Glomerular endothelial cell (primary cell): Measurements from ENCODE around the gene PHRF1. TPM values are rescaled to one million over a fixed set of nuclear protein-coding genes. Genes with fewer than 3 reads are reported as not detected.

Source experiments
- DNase-seq: peaks from one replicate; pipeline ENCODE4 v3.0.0-alpha.2; 2011; ENCODE audit warnings: low read depth, low spot score; ENCODE audit errors: extremely low read depth
- total RNA-seq: library from RNA; depleted of rRNA; stranded (reverse); fragments of >200 nt; gene quantifications from 2 replicates; pipeline ENCODE4 v1.2.3, GENCODE V29; 2015

The PHRF1 gene
- total RNA-seq, 1 donor from 2014 or later: 46.5 TPM

- DNase-seq: no peak
These were observed 37.9 kb downstream of the PHRF1 start for GRCh38 chr11:614021-614622.

- DNase-seq: no peak
These were observed 38.6 kb downstream of the PHRF1 start for GRCh38 chr11:614623-615503.

- DNase-seq: no peak
These were observed 39.4 kb downstream of the PHRF1 start, which contains the start of gene IRF7 for GRCh38 chr11:615504-616319. TSS of gene IRF7 (minus strand) at chr11:615950. CDS start at chr11:615364, 586 bp downstream.

- DNase-seq: no peak
These were observed 40.3 kb downstream of the PHRF1 start for GRCh38 chr11:616320-617198.

GRCh38 chr11:617199-617911 is 41.1 kb downstream of the PHRF1 start:
- no peak for DNase-seq

- DNase-seq: no peak
These were observed 41.8 kb downstream of the PHRF1 start for GRCh38 chr11:617912-618682.

- DNase-seq: no peak
These were observed 42.8 kb downstream of the PHRF1 start for GRCh38 chr11:618856-619627.

GRCh38 chr11:619628-620050 is 43.4 kb downstream of the PHRF1 start:
- no peak for DNase-seq

GRCh38 chr11:620201-620600 is 43.9 kb downstream of the PHRF1 start:
- DNase-seq: no peak

- DNase-seq: no peak
These were observed 44.9 kb downstream of the PHRF1 start for GRCh38 chr11:620935-621814.

- no peak for DNase-seq
These were observed 45.6 kb downstream of the PHRF1 start for GRCh38 chr11:621838-622237.

- DNase-seq: no peak
These were observed 47.1 kb downstream of the PHRF1 start for GRCh38 chr11:623349-623869.

- DNase-seq: no peak
These were observed 47.9 kb downstream of the PHRF1 start for GRCh38 chr11:623999-624704.

GRCh38 chr11:624705-625635 is 48.7 kb downstream of the PHRF1 start, which contains the start of gene CDHR5:
TSS of gene CDHR5 (minus strand) at chr11:624955. CDS start at chr11:624902, 53 bp downstream.
- no peak for DNase-seq

- no peak for DNase-seq
These were observed 49.5 kb downstream of the PHRF1 start for GRCh38 chr11:625636-626268.
